ENCODE results near the gene RASGRF2.
A peak's percentile ranks its signal among the peaks of the same experiment; 100 is the strongest.

Gene RASGRF2

DNA sequence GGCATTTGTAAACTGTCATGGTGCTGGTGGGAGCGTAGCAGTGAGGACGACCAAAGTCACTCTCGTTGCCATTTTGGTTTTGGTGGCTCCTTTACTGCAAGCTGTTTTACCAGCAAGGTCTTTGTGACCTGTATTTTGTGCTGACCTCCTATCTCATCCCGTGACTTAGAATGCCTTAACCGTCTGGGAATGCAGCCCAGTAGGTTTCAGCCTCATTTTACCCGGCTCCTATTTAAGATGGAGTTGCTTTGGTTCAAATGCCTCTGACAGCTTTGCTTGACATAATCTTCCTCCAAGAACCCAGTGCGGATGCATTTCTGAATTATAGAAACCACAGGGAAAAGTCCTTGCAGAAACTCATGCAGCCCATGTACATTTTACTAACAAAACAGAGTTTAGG lies 3.9 kb upstream of the RASGRF2 start:
- no peak for DNase-seq

DNA sequence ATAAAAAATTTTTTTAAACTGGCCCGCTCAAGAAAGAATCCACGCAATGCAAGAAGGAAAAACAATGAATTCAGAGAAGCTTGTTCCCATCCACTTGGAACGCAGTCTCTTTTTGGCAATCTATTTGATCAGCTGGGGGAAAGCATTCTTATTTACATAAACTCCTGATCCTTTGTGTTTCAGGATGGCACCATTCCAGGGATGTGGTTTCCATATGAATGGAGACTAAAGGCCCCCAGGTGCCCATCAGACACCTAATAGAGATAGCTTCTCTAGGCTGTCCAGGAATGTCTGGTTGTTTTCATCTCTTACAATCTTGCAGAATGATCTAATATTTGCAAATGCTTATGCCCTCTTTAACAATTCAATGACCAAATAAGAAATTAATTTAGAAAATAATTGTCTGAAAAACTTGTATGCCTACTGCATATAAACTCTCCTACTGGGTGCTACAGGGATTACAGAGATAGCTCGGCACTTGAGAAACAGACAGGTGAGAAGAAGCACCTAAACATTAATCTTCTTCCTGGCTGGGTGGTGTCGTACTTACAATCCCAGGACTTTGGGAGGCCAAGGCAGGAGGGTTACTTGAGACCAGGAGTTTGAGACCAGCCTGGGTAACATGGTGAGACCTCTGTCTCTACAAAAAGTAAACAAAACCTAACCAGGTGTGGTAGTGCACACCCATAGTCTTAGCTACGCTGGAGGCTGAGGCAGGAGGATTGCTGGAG lies 3.0 kb upstream of the RASGRF2 start:
- peak; percentile 86 for DNase-seq

DNA sequence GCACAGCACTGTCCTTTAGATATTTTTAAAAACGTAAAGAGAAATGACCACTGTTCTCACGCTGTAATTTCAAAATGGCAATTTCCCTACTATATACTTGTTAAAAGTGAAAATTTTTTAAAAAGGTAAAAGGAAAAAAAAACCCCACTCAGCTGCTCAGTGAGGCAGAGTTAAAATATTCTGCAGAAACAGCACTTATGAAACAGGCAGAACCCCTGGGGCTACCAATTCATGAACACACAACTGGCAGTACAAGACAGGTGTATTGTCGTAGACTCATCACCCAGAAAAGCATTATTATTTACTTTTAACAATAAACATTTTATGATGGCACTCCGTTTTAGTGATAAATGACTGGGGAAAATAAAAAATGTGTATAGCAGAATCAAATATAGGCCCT lies 1.5 kb upstream of the RASGRF2 start:
- DNase-seq, result peak; percentile 75

DNA sequence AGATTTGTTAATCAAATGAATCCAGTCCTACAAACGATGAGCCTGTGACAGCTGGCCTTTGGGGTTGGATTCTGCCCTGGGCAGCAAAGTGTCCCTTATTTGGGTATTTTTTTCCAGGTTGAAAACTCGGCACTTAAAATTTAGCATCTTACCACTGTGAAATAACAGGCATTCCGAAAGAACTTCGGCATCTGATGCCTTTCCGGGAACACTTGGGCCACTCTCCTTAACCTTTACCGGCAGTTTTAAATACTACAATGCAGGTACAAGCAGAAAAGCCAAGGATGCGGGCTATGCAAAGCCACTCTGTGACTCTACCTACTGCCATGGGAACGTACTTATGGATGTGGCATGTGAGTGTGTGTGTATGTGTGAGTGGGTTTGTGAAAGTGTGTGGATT lies 1.0 kb upstream of the RASGRF2 start:
- DNase-seq, result no peak

DNA sequence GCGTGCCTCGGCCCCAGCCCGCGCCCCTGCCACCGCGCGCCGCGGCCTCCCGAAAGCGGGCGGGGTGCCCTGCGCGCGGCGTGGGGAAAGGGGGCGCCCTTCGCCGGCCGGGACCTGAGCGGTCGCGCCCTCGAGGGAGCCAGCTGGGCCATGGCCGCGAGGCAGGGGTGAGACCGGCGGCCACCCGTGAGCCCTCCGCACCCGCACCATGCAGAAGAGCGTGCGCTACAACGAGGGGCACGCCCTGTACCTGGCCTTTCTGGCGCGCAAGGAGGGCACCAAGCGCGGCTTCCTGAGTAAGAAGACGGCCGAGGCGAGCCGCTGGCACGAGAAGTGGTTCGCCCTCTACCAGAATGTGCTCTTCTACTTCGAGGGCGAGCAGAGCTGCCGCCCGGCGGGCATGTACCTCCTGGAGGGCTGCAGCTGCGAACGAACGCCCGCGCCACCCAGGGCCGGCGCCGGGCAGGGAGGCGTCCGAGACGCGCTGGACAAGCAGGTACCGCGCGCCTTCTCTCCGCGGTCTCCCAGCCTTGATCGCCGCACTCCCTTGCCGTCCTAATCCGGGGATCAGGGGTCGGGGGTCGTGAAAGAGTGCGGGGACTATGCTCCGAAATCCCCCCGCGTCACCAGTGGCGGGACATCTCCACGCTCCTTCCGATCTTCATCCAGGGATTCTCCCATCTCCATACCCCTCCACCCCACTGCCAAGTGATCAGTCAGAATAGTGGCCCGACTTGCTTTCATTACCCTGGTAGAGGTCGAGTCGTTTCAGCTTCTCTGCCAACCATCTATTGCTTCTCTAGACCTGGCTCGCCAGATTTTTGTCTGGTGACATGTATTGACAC lies 590 bp downstream of the RASGRF2 start:
- DNase-seq, result no peak

DNA sequence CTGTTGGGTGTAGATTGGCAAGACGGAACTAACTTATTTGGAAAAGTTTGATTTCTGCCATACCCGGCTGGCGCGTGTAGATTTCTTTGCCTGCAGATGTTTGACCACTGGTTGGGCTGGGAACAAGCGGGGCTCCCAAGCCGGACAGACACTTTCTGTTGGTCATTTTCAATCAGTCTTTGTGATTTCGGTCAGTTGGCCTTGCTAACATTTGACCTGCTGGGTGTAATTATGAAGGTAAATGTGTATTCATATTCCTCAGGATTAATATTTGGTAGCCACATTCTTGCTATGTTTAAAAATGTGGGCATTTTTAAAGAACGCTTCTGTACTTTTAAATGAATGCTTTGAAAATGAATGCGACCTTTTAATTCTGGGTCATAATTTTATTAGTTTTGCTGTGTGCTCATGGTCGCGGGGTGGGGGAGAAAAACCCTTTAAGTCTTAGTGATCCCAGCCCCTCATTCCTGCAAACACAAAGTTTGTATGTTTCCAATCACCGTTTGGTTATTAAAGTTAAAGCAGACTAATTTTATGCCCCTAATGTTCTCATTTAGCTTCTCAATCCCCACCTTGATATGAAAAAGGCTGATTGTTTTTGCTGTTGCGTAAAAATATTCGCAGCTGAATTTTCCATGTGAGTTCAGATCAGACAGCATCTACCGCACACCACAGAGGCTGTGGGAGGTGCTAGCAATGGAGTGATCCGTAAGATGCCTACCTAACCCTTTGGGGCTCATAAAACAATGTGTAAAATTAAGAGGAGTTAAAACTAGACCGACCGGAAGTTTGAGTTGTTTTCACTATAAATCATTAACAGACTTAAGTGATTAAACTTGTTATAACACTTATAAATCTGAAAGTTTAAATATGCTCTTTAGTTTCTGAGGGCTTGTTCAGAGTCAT lies 1.5 kb downstream of the RASGRF2 start:
- DNase-seq, result no peak

DNA sequence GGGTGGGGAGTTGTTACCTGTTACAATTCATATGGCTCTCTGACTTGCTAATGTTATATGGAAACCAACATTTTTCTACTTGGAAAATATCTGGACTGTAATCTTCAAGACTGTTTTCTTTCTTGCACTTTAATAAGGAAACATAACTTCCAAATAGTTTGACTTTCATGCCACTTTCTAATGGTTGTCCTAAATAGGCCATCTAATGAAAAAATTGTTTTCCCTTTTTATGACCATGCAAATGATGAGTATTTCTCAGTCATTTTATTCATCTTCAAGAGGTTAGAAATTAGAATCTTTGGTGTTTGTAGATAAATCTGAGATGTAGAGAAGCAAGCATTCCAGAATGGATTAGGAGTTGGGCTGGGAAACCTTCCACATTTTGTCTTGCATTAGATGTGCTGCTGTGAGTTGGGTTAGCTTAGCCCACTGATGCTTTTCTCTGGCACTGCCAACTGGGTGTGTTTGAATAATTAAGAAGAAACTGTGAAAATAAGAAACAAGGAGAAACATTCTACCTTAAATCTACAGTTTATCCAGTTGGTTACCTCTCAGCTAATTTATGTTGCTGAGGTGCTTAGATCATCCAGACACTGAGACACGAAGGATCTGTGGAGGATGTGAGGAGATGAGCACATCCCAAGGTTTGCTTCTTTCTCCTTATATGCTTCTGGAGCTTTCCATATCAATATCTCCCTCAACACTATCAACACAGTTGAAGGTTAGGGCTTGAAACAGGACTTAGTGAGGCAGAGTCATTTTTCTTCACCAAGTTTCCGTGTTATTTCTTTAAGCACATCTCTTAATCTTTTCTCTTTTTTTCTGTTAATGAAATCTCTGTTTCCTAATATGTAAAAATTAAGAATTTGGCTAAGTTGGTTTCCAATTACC lies 2.7 kb downstream of the RASGRF2 start:
- DNase-seq, result no peak

DNA sequence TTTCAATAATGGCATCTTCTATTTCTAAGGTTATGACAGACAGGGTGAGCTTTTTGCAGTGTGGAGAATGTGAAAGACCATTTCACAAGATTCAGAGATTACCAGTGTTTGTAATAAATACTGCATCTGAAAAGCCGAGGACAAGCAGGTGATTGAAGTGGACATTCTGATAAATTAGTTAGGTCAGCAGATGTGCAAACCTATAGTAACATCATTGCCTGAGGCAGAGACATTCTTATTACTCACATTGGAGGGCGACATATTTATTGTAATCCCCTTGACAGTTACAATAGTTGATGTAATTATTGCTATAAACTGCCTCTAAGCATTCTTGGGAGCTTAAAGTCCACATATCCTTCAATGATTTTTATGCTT lies 3.3 kb downstream of the RASGRF2 start:
- DNase-seq, result no peak

DNA sequence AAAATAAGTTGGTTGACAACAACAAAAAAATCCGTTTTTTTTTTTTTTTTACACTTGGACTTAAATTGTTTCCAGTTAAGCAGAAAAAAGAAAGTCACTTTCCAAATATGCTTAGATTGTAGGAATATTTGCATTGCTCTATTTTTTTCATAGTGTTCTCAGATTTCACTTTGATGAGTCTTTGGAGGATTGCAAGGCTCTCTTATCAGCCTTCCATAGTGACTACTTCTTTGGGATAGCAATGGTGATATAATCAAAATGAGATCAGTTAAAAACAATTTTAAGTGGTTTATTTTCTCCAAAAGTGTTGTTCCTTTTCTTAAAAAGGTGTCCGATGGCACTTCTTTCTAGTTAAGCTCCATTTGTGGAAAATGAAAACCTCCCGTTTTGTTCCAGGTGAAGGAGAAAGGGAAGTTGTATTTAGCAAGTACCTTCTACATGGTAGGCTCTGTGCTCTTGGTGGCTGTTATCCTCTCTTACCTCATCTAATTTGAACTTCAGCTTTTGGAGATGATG lies 3.9 kb downstream of the RASGRF2 start:
- no peak for DNase-seq

DNA sequence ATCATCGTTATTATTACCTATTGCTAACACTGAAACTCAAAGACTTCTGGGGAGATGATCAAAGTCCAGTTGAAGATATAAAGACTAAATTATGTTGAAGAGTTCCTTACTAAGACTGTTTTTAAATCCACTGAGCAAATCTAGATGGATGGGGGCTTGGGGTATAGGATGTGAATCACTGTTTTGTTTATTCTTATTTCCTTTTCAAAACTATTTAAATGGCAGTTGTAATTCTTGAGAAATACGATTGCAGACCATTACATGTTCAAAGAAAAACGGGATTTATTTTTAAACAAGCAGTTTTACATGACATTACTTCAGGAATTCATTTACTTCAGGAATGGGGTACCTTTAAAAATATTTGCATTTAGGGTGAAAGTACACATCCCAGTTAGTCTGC lies 4.3 kb downstream of the RASGRF2 start:
- DNase-seq, result no peak

DNA sequence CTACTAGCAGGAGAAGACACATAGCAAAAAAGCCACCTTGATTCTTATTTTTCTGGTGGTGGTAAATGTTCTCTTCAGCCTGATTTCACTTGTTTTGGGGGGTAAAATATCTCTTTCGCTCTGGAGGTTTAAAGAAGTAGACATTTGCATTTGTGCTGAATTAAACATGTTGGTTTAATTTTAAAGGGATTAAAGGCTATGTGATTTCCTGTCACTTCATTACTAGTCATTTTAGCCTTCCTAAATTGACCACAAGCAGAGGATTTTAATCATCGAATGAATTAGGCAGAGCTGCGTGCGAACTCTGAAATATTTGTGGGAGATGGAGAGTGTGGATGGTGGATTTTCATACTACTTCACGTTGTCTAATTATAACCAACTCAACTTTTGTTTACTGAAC lies 4.8 kb downstream of the RASGRF2 start:
- DNase-seq, result no peak

DNA sequence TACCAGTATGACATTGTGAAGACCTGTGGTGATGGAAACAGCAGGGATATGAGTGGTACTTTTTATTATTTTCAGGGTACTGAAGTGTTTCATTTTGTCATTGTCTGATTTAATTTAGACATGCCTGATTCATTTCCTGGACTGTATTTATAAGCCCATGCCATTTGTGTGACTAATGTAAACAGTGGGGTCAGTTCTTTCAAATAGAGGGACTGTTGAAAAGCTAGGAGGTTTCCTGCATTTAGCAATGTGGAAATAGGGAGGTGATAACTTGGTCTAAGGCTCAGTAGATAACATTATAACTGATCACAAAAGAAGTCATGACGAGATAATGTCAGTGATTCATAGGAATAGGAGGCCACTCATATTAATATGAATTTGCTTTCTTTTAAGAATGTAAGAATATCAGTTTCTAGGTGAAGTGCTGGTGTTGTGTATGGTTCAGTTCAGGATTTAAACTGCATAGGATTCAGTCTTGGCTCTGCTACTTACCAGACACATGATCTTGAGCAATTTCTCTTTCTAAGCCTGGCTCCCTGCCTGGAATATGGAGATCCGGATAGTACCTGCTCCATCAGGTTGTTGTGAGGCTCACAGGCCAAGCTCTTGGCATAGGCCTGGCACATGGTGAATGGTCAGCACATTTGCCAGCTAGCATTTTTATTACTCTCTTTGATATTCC lies 7.5 kb downstream of the RASGRF2 start:
- DNase-seq, result no peak

DNA sequence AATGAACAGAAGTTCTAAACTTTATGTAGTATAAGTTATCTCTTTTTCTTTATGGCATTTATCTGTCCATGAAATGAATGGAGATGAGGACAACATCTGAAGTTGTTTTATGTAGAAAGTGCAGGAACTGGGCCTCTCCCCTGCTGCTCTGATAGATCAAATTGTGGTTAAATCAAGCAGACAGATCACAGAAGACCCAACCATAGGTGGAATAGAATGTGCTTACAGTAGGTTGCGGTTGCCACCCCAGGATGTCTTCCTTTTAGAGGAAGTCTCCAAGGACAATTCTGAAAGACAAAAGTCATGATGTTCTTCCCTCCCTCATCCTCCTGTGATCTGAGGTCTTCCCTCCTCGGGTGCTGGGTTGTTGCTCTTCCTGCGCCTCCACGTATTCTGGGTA lies 12.9 kb downstream of the RASGRF2 start:
- DNase-seq, result no peak

DNA sequence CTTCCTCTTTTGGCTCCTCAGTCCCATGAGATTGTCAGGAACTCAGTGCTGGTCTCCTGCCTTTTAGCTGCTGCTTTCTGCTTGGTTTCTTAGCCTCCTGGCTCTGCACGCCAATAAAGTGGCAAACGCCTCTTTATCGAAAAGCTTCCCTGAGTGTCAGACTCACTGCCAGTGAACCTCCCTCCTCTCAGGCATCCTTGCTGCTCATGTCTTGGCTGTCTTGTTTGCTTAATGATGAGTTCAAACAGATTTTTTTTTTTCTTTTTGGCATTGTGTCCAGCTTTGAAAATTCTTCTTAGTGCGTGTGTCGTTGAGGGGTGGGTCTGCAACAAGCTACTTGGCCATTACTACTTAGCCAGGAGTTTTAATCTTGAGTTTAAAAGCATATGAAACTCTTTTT lies 14.9 kb downstream of the RASGRF2 start:
- DNase-seq, result no peak

DNA sequence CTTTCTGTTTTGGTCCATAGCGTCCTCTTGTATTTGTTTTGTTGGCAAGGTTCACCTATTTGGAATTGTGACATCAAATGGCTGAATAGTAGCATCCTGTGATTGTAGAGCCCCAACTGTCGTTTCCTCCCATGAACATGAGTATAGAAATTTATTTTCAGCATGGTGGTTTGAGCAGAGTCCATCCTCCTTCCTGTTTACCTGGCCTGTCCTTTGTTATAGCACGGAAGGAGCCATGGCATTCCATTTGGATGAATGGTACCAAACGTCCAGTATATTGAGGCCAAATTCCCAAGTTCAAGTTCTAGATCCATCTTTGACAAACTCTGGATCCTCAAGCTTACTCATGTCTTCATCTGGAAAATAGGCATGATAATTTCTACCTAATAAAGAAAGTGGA lies 16.8 kb downstream of the RASGRF2 start:
- no peak for DNase-seq

DNA sequence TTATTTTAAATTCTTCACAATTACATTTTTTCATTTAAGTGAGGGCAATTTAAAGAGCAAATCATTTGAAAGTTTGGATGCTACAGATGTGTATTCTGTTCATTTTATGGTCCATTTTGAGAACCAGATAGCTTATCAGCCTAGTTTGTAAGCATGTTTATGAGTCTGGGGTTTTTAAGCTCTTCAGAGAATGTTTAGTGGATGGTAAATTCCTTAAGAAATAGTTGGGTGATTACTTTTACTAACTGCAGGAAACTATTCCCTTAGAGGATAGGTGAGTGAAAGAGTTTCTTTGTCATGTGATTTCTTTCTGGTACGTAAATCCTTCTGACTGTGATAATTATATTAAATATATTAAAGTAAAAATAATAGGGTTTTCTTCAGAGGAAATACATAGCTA lies 17.6 kb downstream of the RASGRF2 start:
- DNase-seq, result no peak

DNA sequence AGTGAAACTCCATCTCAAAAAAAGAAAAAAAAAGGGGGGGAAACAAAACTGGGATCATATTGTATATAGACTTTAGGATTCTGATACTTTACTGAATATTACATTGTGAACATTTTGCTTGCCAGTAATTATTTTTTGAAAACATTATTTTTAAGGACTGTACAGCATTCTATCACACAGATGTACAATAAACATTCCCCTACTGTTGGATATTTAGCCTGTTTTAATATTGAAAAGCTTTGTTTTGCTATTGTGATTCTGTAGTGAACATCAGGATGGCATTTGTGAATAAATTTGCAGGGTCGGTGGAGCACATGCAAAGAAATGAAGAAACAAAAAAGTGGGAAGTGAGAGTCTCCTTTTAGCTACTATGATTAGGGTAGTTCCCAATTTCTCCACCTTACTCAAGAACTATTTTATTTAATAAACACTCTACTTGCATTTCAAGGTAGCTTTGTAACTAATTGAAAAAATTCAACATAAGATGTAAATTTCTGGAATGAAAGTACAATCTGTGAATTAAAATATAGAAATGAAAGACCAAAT lies 18.7 kb downstream of the RASGRF2 start:
- no peak for DNase-seq

DNA sequence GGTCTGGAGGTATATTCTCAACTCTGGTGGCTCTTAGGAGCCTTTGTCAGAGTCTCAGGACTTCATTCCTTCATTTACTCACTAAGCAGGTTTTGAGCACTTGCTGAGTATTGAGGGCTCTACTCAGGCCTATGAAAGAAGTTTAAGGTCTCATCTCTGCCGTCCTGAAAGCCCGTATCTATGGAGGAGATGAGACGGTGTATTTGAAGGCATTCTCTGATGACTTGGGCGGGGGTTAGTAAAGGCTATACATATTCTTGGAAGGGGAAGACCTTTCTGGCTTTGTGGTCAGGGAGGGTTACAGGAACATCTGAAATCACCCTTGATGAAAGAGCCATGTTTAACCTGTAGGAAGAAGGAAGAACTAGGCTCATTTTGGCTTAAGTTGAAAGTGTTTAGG lies 21.9 kb downstream of the RASGRF2 start:
- no peak for DNase-seq

DNA sequence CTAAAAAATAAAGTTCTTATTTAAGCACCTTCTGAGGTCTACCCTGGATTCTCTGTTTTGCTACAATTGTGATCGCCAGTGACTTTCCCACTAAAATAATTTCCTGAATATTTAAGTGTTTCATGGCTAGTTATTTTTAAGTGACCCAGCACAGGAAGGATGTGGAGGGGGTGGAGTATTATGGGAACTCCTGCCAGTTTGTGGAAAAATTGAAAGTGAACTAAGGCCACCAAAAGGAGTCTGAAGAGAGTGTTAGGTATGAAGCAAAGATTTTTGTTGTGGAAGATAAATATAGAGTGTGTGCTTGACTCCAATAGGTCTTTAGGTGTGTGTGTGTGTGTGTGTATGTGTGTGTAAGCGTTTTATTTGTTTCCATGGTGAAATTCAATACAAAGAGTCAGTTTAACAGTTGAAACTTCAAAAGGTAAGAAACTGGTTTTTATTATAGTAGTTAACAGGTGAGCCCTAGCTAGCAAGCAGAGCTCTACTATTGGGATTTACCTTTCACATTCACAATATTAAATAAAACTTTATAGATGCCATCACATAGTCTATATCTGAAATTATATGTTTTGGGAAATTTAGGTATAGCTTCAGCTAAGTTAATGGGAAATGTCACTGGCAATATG lies 25.6 kb downstream of the RASGRF2 start:
- no peak for DNase-seq

DNA sequence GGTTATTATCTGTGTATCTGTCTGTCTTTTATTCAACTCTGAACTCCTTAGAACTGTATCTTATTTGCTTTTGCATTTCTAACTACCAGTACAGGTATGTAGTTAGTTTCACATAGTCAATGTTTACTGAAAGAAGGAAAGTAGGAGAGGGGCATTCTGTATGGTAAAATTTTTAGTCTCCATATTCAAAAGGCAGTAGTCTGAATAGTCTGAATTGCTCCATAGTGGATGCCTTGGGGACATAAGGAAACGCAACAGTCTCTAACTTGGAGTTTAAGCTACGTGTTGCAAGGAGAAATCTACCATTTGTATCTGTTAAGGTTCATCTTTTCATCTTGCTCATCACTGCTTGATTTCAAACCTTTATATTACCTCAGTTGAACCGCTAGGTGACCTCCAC lies 26.2 kb downstream of the RASGRF2 start:
- no peak for DNase-seq
